Amniotic stem cell (primary cell): ENCODE results near the gene TFG.

Experiments
- DNase-seq: peaks from one replicate; lab custom pipeline; 2025; lab: John Stamatoyannopoulos, UW

Gene TFG

GRCh38 chr3:100754563-100755334 is 45.5 kb downstream of the TFG start:
- DNase-seq = no peak

DNA sequence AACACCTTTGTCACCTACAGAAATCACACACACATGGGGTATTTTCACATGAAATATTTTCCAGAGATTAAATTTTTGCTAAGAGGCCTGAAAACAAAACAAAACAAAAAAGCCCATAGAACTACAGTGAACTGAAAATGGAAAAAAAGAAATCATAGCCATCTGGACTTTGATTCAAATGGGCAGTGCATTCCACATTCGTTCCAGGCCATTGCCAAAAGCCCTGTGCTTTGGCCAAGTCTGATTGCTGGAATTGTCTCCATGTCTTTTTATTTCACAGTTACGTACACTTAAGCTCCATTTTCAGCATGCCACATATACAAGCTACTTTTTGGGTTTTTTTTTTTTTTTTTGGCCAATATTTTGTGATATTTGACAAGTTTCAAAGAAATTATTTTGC is 47.1 kb downstream of the TFG start:
- DNase-seq = no peak

DNA sequence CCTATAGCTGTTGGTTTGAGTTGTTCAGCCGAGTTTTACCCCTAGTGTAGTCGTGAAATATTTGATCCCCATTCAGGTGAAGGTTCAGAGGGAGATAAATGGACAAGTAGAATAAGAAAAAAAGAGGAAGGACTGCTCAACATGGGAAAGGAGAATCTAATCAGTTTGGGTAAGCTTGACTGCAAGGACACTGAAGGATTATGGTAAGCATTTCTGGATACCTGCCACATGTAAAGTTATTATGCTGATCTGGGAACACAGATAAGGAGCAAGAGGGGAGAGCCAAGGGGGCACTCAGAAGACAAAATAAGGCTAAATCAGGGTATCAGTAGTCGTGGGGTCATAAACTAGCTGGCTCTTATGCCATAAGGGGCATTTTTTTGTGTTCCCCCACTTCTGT is 49.9 kb downstream of the TFG start:
- no peak for DNase-seq

DNA sequence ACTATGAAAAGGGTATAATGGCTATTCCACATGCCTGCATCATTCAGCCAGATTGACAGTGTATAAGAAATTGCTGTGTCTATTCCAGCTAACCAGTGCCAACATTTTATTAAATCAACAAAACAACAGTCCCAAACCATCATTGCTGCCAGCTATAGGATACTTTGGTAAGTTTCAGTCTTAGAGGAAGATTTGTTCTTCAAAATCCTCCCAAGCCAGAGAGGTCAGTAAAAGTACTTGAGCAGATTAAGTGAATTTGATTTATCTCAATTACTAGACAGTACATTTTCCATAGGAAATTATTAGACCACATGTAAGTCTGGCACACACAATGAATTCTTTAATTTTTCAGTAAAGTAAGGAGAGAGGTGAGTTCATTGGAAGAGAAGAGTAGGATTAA is 50.7 kb downstream of the TFG start:
- DNase-seq = no peak

DNA sequence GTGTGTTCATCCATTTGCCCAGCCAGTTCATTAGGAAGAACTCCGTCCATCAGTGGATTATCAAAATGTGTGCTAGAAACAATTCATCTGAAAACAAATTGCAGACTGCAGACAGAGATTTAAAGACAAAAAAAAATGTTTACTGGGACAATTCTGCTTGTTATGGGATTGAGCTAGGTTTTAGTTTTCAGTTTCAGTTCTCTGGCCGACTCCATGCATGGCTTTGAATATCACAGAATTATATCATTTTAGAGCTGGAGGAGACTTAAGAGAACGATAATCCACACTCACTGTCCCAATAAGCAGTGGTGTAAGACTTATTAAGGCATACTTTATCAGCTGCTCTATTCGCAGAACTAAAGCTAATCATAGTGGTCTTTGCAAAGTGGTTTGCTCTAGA is 51.1 kb downstream of the TFG start:
- no peak for DNase-seq

GRCh38 chr3:100761211-100761942 is 52.1 kb downstream of the TFG start:
- DNase-seq = no peak

DNA sequence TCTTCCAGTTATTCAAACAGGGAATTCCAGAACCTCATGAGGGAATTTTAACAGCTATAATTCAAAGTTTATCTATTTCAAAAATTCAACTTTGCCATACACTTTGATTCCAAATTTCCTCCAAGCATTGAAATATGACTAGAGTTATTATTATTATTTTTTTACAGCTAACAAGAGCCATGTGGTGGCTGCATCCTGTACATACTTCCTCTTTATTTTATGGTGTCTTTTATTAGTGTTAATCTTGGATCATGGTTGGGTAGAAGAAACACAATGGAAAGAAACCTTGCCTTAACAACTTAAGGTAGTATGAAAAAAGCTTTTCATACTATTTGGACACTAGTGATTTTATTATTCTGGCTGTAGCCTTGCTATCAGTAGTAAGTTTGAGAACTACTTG is 52.7 kb downstream of the TFG start:
- DNase-seq = no peak

GRCh38 chr3:100765437-100765975 is 56.2 kb downstream of the TFG start:
- no peak for DNase-seq

- DNase-seq = no peak
These were observed 56.8 kb downstream of the TFG start for GRCh38 chr3:100766069-100766468.

DNA sequence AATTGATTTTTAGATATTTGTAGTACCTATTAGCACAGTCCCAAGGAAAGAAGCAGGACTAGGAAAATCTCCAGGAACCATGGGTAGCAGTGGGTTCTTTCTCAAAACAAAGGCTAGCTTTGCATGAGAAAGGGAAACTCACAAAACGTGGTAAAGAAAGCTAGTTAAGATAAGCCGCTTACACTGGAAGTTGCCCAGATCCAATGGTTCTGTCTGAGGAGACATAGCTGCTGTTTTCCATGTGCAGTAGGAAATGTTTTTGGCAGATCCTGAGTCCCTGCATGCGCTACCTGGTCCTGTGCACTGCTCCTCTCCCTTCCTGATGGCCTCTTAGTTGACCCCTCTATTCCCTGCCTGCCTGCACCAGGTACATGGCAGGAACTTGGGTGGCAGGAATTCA is 60.4 kb downstream of the TFG start:
- DNase-seq = no peak

GRCh38 chr3:100775226-100775625 is 65.9 kb downstream of the TFG start:
- no peak for DNase-seq

DNA sequence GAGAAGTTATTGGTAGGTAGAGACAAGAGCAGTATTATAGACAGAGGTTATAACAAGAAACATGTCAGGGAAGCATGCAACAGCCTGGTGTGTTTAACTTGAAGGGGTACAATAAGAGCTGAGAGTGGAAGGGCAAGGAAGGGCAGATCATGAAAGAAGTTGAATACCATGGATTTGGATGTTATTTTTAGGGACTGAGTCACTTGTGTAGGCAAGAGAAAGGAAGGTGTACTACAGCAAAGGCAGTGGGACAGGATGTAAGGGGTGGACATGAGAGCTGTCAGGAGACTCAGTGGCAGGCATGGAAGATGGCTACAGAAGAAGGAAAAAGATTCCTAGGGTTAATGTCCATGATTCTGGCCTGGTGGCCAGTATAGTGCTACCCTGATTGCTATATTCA is 66.4 kb downstream of the TFG start:
- no peak for DNase-seq

GRCh38 chr3:100776097-100776729 is 66.9 kb downstream of the TFG start:
- no peak for DNase-seq

DNA sequence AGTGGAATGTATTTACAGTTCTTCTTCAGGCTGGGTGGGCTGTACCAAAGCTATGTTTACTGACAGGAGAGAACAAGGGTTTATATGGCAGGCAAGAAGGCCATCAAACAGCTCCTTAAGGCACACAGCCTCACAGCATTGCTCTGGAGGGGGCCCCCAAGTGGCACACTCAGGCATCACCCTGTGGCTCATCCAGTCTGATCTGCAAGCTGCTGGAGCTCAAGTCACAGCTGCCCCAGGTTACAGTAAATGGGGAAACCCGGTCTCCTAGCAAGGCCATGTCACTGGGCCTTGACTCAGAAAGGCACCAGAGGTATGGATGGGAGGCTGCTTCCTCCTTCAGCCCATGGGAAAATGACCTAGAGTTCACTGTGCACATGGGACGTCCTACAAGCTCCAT is 67.5 kb downstream of the TFG start:
- DNase-seq = no peak

DNA sequence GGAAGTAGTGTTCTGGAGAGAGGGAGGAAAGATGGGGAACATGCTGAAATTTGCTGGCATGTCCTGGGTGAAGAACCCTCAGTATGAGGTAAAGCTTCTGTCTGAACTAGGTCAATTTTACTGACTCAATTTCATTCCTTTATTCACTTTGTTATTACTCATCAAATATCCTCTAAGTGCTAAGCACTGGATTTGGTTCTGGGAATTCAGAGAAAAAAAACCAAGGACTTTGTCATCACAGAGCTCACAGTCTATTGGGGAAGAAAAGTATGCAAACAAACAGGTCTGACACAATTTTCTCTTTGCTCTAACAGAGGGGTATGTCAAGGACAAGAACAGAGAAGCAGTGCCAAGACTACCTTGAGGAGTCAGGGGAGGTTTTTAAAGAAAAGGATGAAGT is 68.0 kb downstream of the TFG start:
- no peak for DNase-seq

DNA sequence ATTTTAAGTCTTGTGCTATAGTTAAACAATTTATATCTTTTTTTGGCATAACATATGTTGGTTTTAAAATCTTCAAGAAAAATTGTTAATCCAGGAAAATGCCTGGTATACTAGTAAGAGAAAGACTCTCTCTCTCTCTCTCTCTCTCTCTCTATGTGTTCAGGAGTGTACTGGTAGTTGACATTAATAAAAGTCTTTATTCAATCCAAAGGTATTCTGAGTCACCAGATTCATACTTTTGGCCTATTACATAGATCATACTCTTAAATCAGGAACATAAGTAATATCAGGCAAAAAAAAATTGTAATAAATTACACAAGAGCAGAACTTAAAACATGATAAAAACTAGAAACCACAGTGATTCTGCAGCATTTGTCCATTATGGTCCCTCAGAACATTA is 70.2 kb downstream of the TFG start:
- no peak for DNase-seq

DNA sequence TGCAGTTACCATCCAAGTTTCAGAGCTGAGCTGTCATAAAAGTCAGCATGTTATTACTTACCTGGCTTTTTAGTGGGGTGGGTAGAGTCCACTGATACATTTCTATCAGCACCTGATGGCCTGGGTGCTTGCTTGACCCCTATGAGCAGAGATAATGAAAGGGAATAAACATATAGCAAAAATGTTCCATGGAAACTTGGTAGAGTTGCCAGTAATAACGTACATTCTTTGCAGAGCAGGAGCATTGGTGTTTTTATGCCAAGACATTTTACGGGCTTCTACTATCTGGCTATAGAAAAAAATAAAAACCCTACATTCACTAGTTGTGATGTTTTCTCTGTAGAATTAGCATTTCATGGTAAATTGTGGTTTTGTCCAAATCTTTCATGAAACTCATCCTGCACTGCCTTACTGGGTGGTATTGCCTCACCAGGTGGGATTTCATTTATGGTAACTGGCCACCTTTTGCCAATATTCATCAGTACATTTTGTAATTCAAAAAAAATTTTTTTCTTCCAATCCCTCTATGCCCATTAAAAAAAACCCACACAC is 70.9 kb downstream of the TFG start:
- no peak for DNase-seq

GRCh38 chr3:100781301-100781700 is 72.0 kb downstream of the TFG start:
- DNase-seq = no peak

DNA sequence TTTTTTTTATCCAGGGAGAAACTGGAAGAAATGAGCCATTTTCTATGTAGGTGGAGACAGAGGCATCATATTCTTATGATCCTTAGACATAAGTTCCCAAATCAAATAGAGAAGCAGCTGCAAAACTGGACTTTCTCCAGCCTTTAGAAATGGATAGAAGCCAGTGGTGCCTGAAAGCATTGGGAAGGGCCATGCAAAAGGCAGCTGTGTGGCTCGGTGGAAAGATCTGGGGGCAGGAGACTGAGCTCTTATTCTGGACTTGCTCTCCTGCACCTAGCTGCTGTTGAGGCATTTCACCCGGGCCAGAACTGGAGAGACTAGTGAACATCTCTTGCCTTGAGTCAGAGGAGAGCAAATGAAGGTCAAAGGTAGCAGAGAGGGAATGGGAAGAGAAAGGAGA is 73.1 kb downstream of the TFG start:
- no peak for DNase-seq

DNA sequence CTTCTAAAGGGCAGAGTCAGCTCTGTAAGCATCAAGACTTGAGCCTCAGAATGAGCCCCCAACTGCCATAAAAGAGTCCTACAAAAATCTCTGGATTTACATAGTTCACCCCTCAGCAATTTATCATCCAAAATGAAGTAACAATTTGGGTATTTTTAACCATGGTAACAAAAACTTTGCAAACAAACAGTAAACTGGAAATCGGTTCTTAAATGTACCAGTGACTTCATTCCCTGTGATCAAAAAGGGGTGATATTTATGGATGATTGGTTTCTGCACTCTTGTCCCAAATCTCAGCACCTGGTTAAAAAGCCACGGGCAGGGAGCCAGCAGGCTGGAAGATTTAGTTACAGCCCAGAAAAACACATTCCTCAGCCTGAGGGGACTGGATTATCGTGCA is 73.6 kb downstream of the TFG start:
- no peak for DNase-seq

GRCh38 chr3:100783619-100784018 is 74.3 kb downstream of the TFG start:
- no peak for DNase-seq

DNA sequence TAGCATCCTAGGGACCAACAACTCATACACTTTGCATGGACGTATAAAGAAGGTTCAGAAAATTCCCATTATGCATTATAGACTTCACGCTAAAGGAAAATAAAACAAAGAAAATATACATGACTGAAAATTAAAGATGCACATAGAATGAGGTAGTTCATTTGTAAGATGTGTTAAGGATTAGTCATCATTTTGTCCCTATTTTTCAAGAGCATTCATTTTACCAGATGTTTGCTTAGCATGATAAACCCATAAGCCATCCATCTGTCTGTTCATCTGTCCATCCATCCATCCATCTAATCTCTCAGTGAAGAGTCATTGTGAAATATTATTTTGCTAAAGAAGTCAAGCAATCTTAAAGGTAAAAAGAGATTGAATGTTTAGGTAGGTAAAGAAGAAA is 80.3 kb downstream of the TFG start:
- no peak for DNase-seq

- DNase-seq = no peak
These were observed 87.3 kb downstream of the TFG start for GRCh38 chr3:100796556-100796955.
